GM23338 (cell line): ENCODE results near the gene ATP9B. TPM values are rescaled to one million over a fixed set of nuclear protein-coding genes. Genes with fewer than 3 reads are reported as not detected.

ENCODE experiments used
- ATAC-seq: fragments of 200-7000 bp; cut with Tn5 transposase; 3 replicates; pipeline ENCODE4 v1.9.1; 2020
- DNase-seq: peaks from one replicate; pipeline ENCODE4 v3.0.0-alpha.2; 2015; ENCODE audit warnings: low spot score
- H2AFZ ChIP-seq: fragments of 200-600 bp; sonication (generic); 2 replicates; pipeline ENCODE4 v1.8.0; 2016; ENCODE audit warnings: antibody characterized with exemption, mild to moderate bottlenecking, moderate library complexity
- H3F3A ChIP-seq: fragments of 200-600 bp; sonication (generic); replicated peaks from 2 replicates; pipeline ENCODE4 v1.8.0; 2017; ENCODE audit warnings: antibody characterized with exemption, mixed run types, low read depth
- H3K27ac ChIP-seq: fragments of 200-600 bp; sonication (generic); 2 replicates; pipeline ENCODE4 v1.6.1; 2016; ENCODE audit warnings: low read depth
- H3K27me3 ChIP-seq: fragments of 200-600 bp; sonication (generic); 2 replicates; pipeline ENCODE4 v1.8.0; 2016; ENCODE audit warnings: mild to moderate bottlenecking, mixed run types, moderate library complexity; ENCODE audit not compliant: insufficient read depth
- H3K36me3 ChIP-seq: fragments of 200-600 bp; sonication (generic); 2 replicates; pipeline ENCODE4 v1.8.0; 2016; ENCODE audit warnings: mild to moderate bottlenecking; ENCODE audit not compliant: insufficient read depth
- H3K4me1 ChIP-seq: fragments of 200-600 bp; sonication (generic); 2 replicates; pipeline ENCODE4 v1.8.0; 2016; ENCODE audit warnings: mild to moderate bottlenecking, moderate library complexity; ENCODE audit not compliant: insufficient read depth
- H3K4me2 ChIP-seq: fragments of 200-600 bp; sonication (generic); 2 replicates; pipeline ENCODE4 v1.7.1; 2017; ENCODE audit warnings: mixed run types
- H3K4me3 ChIP-seq: fragments of 200-600 bp; sonication (generic); 2 replicates; pipeline ENCODE4 v1.6.1; 2016; ENCODE audit warnings: mixed run types
- H3K79me2 ChIP-seq: fragments of 200-600 bp; sonication (generic); replicated peaks from 2 replicates; pipeline ENCODE4 v1.8.0; 2017; ENCODE audit warnings: mild to moderate bottlenecking; ENCODE audit not compliant: insufficient read depth
- H3K9me2 ChIP-seq: fragments of 200-600 bp; sonication (generic); 2 replicates; pipeline ENCODE4 v1.8.0; 2017; ENCODE audit not compliant: insufficient read depth
- H4K20me1 ChIP-seq: fragments of 200-600 bp; sonication (generic); replicated peaks from 2 replicates; pipeline ENCODE4 v1.8.0; 2017; ENCODE audit warnings: mild to moderate bottlenecking; ENCODE audit not compliant: insufficient read depth
- H3K27ac Mint-ChIP-seq: 2 replicates; pipeline ENCODE4 v1.8.0; 2020; ENCODE audit warnings: inconsistent platforms, mild to moderate bottlenecking, moderate library complexity, mixed read lengths
- H3K27me3 Mint-ChIP-seq: 3 replicates; pipeline ENCODE4 v1.8.0; 2022; ENCODE audit warnings: low read depth, mild to moderate bottlenecking, moderate library complexity, mixed read lengths, inconsistent platforms; ENCODE audit not compliant: insufficient read depth, poor library complexity
- H3K36me3 Mint-ChIP-seq: 3 replicates; pipeline ENCODE4 v1.8.0; 2021; ENCODE audit warnings: low read depth, mild to moderate bottlenecking, inconsistent platforms, moderate library complexity, mixed read lengths
- H3K4me1 Mint-ChIP-seq: 3 replicates; pipeline ENCODE4 v1.8.0; 2020; ENCODE audit warnings: mild to moderate bottlenecking, inconsistent platforms, mixed read lengths
- H3K4me3 Mint-ChIP-seq: 3 replicates; pipeline ENCODE4 v1.8.0; 2021; ENCODE audit warnings: moderate library complexity, mild to moderate bottlenecking, inconsistent platforms, mixed read lengths
- H3K9me3 Mint-ChIP-seq: 3 replicates; pipeline ENCODE4 v1.8.0; 2020; ENCODE audit warnings: moderate library complexity, mild to moderate bottlenecking, inconsistent platforms, mixed read lengths
- CTCF ChIP-seq, 2 experiments: fragments of 200-600 bp in 1 of 2; sonication (generic) in 1 of 2; conservative IDR thresholded peaks; 2 replicates each; pipeline versions ENCODE4 v1.5.1 to v1.6.1; 2016 to 2017; ENCODE audit warnings: antibody characterized with exemption in 2 of 2, low read depth in 2 of 2, mild to moderate bottlenecking in 2 of 2, moderate library complexity in 1 of 2
- ETS1 ChIP-seq: IDR thresholded peaks from 2 replicates; pipeline ENCODE4 v1.6.1; 2016; ENCODE audit warnings: antibody characterized with exemption
- EZH2 ChIP-seq: fragments of 200-600 bp; sonication (generic); IDR thresholded peaks from one replicate; pipeline ENCODE4 v1.8.0; 2017; ENCODE audit warnings: antibody characterized with exemption, mild to moderate bottlenecking, low read depth; ENCODE audit not compliant: unreplicated experiment
- EZH2phosphoT487 ChIP-seq: fragments of 200-600 bp; sonication (generic); IDR thresholded peaks from one replicate; pipeline ENCODE4 v1.8.1; 2018; ENCODE audit warnings: antibody characterized with exemption; ENCODE audit not compliant: unreplicated experiment
- JUNB ChIP-seq: IDR thresholded peaks from one replicate; pipeline ENCODE4 v1.6.1; 2016; ENCODE audit warnings: antibody characterized with exemption; ENCODE audit not compliant: unreplicated experiment
- NANOG ChIP-seq: IDR thresholded peaks from 2 replicates; pipeline ENCODE4 v1.6.1; 2016; ENCODE audit warnings: antibody characterized with exemption, borderline replicate concordance
- REST ChIP-seq: IDR thresholded peaks from one replicate; pipeline ENCODE4 v1.6.1; 2018; ENCODE audit warnings: antibody characterized with exemption; ENCODE audit not compliant: unreplicated experiment
- ZNF114 ChIP-seq: fragments of 250-450 bp; sonication (Bioruptor Pico); IDR thresholded peaks from 2 replicates; pipeline ENCODE4 v1.5.0; 2020; ENCODE audit warnings: mild to moderate bottlenecking, moderate library complexity
- ZNF331 ChIP-seq: fragments of 250-450 bp; sonication (Bioruptor Pico); IDR thresholded peaks from 2 replicates; pipeline ENCODE4 v1.5.0; 2020; ENCODE audit warnings: low read depth, mild to moderate bottlenecking, moderate library complexity
- polyA plus RNA-seq: library from polyadenylated mRNA; unstranded; fragments of >200 nt; fragmentation: Nextera tagmentation; extraction: Ambion mirVana; gene quantifications from 2 replicates; pipeline ENCODE4 v1.2.1, GENCODE V29; 2016
- total RNA-seq: library from RNA; depleted of rRNA; stranded (reverse); fragments of >200 nt; shearing (Covaris generic); gene quantifications from 2 replicates; pipeline ENCODE4 v1.2.3, GENCODE V29; 2014

ATP9B gene
- total and polyA plus RNA-seq, 2 experiments from 2014 or later: 14.2 to 25.6 TPM

- no peak for TF ChIP-seq CTCF (conservative IDR thresholded peaks at IDR 0.05; ENCODE audit: low read depth in 2 of 2)
- no peak for TF ChIP-seq EZH2phosphoT487
- no peak for TF ChIP-seq JUNB
- no peak for TF ChIP-seq ZNF114 (CRISPR knock-in tag)
- TF ChIP-seq ZNF331 (CRISPR knock-in tag): no peak
These were observed 299.5 kb downstream of the ATP9B start (continued) for GRCh38 chr18:79368681-79369080.

- Histone ChIP-seq H3K36me3 (no peaks in the 10 kb centered on the region), H3K9me2 (no peaks in the 10 kb centered on the region), H3K4me1 (no peaks in the 10 kb centered on the region), H3K4me2 (no peak overlapping the region), H3K27me3 (no peaks in the 10 kb centered on the region), H3K4me3 (no peak overlapping the region), H3F3A (no peaks in the 10 kb centered on the region), H3K79me2 (no peaks in the 10 kb centered on the region), H3K27ac (no peak overlapping the region), H4K20me1 (no peaks in the 10 kb centered on the region), H2AFZ (no peak overlapping the region)
- DNase-seq: no peak
- TF ChIP-seq CTCF (conservative IDR thresholded peaks at IDR 0.05; ENCODE audit: low read depth in 2 of 2) (no peak), REST (no peak), ETS1 (no peak), EZH2 (no peak), ZNF331 (CRISPR knock-in tag) (no peak), EZH2phosphoT487 (no peak), NANOG (no peak)
- H3K4me3 Mint-ChIP-seq: no peak overlapping the region
- H3K36me3 Mint-ChIP-seq: no peaks in the 10 kb centered on the region; the same call in 1 of the 3 replicates
- no peak overlapping the region for H3K27ac Mint-ChIP-seq
- no peak for ATAC-seq
- peaks cover 3% of the 10 kb centered on the region for H3K27me3 Mint-ChIP-seq
- no peaks in the 10 kb centered on the region for H3K4me1 Mint-ChIP-seq
- no peaks in the 10 kb centered on the region for H3K9me3 Mint-ChIP-seq
These were observed 302.4 kb downstream of the ATP9B start for GRCh38 chr18:79371561-79372121.
